CD4-positive, alpha-beta T cell treated with Interleukin-6 for 4 hours (primary cell): ENCODE data around the gene PARN.

ENCODE experiments used
- DNase-seq: peaks from one replicate; pipeline ENCODE4 v3.0.0-alpha.2; 2020; ENCODE audit warnings: mixed read lengths

The PARN gene

DNA sequence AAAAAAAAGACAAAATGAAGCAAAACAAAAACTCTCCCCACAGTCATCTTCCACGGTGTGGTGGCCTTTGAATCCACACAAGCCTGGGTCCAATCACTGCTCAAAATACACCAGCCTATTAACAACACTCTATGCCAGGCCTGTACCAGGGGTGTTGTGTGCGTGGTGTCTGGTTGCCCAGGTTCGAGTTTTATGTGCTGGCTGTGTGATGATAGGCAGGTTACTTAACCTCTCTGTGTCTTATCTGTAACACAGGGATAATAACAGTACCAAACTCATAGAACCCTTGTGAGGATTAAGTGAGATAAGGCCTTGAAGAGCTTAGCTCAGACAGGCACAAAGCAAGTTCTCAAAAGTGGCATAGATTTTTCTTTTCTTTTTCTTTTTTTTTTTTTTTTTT, 235.2 kb downstream of the PARN start:
- no peak for DNase-seq

DNA sequence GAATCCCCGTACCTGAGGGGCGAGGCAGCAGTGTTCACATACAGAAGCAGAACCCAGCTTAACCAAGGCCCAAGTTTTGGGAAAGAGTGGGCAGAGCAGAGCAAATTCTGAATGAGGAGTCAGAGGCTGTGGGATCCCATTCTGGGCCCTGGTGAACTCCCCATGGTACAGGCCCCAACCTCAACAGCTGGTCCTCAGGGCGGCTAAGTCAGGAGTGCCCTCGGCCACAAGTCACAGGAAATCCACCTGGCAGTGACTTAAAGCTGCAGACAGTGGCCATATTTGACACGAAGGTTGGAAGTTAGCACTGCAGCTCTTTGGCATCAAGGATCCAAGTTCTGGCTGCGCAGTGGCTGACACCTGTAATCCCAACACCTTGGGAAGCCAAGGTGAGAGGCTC, 237.1 kb downstream of the PARN start:
- DNase-seq: no peak

DNA sequence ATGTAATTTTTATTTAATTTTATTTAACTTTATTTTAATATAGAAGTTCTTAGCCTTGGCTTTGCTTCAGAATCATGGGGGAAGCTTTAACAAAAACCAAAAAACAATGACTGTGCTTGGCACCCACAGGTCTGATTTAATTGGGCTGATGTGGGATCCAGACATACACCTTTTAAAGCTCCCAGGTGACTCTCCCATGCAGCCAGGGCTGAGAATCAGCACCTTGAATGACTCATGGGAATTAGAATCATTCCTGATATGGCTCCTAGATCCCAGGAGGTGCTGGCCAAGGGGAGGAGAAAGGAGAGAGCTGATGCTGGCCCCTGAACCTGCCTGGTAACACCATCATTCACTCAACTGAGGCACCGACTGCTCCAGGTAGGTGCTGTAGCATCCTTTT, 240.7 kb downstream of the PARN start:
- no peak for DNase-seq

DNA sequence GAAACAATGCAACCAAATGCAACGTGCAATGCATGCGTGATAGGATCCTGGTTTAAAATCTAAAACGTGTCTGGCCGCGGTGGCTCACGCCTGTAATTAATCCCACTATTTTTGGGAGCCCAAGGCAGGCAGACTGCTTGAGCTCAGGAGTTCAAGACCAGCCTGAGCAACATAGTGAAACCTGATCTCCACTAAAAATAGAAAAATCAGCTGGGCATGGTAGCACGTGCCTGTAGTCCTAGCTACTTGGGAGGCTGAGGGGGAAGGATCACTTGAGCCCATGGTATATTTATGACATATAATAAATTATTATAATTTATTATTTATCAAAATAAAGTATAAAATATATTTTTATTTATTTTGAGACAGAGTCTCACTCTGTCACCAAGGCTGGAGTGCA, 241.8 kb downstream of the PARN start:
- DNase-seq: no peak

DNA sequence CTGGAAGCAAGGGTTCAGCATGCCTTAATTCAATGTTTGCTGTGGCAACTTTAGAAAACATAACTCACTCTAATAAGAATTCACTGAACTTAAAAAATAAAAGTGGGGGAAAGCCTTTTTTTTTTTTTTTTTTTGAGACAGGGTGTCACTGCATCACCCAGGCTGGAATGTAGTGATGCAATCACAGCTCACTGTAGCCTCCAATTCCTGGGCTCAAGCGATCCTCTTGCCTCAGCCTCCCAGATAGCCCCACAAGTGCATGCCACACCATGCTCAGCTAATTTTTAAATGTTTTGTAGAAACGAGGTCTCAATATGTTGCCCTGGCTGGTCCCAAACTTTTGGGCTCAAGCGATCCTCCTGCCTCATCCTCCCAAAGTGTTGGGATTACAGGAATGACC, 243.9 kb downstream of the PARN start:
- DNase-seq: no peak
